Measurements from ENCODE around the gene GGT5.

DNA sequence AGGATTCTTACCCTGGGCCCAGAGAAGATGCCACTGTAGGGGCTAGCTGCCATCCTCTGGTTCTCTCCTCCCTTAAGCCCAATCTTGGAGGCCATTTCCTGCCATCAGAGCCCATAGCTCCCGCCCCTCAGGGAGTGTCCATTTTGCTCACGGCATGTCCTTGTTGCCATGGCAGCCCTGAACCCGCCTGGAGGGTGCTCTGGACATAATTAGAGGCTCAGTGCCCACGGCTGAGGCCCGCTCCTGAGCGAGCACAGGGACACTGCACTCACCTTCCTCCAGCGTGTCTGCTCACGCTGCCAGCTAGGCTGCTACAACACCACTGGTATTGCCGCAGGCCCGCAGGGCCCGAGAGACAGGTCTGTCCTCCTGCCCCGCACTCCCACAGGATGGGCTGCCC lies 74.7 kb downstream of the GGT5 start:
- TF ChIP-seq, protein P1, sequence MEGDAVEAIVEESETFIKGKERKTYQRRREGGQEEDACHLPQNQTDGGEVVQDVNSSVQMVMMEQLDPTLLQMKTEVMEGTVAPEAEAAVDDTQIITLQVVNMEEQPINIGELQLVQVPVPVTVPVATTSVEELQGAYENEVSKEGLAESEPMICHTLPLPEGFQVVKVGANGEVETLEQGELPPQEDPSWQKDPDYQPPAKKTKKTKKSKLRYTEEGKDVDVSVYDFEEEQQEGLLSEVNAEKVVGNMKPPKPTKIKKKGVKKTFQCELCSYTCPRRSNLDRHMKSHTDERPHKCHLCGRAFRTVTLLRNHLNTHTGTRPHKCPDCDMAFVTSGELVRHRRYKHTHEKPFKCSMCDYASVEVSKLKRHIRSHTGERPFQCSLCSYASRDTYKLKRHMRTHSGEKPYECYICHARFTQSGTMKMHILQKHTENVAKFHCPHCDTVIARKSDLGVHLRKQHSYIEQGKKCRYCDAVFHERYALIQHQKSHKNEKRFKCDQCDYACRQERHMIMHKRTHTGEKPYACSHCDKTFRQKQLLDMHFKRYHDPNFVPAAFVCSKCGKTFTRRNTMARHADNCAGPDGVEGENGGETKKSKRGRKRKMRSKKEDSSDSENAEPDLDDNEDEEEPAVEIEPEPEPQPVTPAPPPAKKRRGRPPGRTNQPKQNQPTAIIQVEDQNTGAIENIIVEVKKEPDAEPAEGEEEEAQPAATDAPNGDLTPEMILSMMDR (conservative IDR thresholded peaks at IDR 0.05): no peak
- no peak for TF ChIP-seq EZH2 (IDR thresholded peaks at IDR 0.05; ENCODE audit: low read depth)

Data from PC-9 (cell line).